SK-N-DZ (cell line): ENCODE data around the gene GPR21.

Experiments
- DNase-seq: peaks from one replicate; pipeline ENCODE4 v3.0.0-alpha.2; 2015; ENCODE audit warnings: low spot score
- small RNA-seq, 2 experiments: library from RNA; depleted of rRNA; stranded (forward); fragments of <200 nt; gene quantifications; one replicate each; pipeline ENCODE3, GENCODE V24; 2014

GPR21 gene

GRCh38 chr9:123063896-123064295 lies 30.4 kb downstream of the GPR21 start:
- DNase-seq, result no peak

- DNase-seq, result no peak
These were observed 31.2 kb downstream of the GPR21 start for GRCh38 chr9:123064716-123065115.

- DNase-seq, result no peak
These were observed 31.7 kb downstream of the GPR21 start for GRCh38 chr9:123065196-123065595.

GRCh38 chr9:123067136-123067535 lies 33.7 kb downstream of the GPR21 start:
- no peak for DNase-seq

- DNase-seq, result no peak
These were observed 35.6 kb downstream of the GPR21 start for GRCh38 chr9:123069010-123069481.

GRCh38 chr9:123070198-123070597 lies 36.7 kb downstream of the GPR21 start:
- no peak for DNase-seq

- no peak for DNase-seq
These were observed 39.0 kb downstream of the GPR21 start for GRCh38 chr9:123072407-123072995.

GRCh38 chr9:123073441-123073840 lies 40.0 kb downstream of the GPR21 start:
- no peak for DNase-seq

- no peak for DNase-seq
These were observed 40.5 kb downstream of the GPR21 start for GRCh38 chr9:123073991-123074422.

GRCh38 chr9:123074628-123075027 lies 41.2 kb downstream of the GPR21 start:
- no peak for DNase-seq

- DNase-seq, result no peak
These were observed 47.0 kb downstream of the GPR21 start for GRCh38 chr9:123080444-123080843.

GRCh38 chr9:123081824-123082223 lies 48.4 kb downstream of the GPR21 start:
- DNase-seq, result peak; percentile 35

- no peak for DNase-seq
These were observed 50.2 kb downstream of the GPR21 start for GRCh38 chr9:123083680-123084079.

- no peak for DNase-seq
These were observed 50.8 kb downstream of the GPR21 start for GRCh38 chr9:123084256-123084655.

Small RNAs within 50 kb of the gene (small RNA-seq; reads per million reads assigned to genes)
- gene GPR21, result 0 reads per million in 2 experiments
